ENCODE measurements around the gene ARHGAP29. TPM values are rescaled to one million over a fixed set of nuclear protein-coding genes. Genes with fewer than 3 reads are reported as not detected.

The ARHGAP29 gene
- total and polyA plus RNA-seq, 2 of the 8 experiments (the other 6 are each of a cell fraction or from before 2014, with no cell fraction given) = 0.57 to 3.2 TPM

GRCh38 chr1:94186946-94187345 lies 50.4 kb downstream of the ARHGAP29 start (continued):
- TF ChIP-seq, protein P1, sequence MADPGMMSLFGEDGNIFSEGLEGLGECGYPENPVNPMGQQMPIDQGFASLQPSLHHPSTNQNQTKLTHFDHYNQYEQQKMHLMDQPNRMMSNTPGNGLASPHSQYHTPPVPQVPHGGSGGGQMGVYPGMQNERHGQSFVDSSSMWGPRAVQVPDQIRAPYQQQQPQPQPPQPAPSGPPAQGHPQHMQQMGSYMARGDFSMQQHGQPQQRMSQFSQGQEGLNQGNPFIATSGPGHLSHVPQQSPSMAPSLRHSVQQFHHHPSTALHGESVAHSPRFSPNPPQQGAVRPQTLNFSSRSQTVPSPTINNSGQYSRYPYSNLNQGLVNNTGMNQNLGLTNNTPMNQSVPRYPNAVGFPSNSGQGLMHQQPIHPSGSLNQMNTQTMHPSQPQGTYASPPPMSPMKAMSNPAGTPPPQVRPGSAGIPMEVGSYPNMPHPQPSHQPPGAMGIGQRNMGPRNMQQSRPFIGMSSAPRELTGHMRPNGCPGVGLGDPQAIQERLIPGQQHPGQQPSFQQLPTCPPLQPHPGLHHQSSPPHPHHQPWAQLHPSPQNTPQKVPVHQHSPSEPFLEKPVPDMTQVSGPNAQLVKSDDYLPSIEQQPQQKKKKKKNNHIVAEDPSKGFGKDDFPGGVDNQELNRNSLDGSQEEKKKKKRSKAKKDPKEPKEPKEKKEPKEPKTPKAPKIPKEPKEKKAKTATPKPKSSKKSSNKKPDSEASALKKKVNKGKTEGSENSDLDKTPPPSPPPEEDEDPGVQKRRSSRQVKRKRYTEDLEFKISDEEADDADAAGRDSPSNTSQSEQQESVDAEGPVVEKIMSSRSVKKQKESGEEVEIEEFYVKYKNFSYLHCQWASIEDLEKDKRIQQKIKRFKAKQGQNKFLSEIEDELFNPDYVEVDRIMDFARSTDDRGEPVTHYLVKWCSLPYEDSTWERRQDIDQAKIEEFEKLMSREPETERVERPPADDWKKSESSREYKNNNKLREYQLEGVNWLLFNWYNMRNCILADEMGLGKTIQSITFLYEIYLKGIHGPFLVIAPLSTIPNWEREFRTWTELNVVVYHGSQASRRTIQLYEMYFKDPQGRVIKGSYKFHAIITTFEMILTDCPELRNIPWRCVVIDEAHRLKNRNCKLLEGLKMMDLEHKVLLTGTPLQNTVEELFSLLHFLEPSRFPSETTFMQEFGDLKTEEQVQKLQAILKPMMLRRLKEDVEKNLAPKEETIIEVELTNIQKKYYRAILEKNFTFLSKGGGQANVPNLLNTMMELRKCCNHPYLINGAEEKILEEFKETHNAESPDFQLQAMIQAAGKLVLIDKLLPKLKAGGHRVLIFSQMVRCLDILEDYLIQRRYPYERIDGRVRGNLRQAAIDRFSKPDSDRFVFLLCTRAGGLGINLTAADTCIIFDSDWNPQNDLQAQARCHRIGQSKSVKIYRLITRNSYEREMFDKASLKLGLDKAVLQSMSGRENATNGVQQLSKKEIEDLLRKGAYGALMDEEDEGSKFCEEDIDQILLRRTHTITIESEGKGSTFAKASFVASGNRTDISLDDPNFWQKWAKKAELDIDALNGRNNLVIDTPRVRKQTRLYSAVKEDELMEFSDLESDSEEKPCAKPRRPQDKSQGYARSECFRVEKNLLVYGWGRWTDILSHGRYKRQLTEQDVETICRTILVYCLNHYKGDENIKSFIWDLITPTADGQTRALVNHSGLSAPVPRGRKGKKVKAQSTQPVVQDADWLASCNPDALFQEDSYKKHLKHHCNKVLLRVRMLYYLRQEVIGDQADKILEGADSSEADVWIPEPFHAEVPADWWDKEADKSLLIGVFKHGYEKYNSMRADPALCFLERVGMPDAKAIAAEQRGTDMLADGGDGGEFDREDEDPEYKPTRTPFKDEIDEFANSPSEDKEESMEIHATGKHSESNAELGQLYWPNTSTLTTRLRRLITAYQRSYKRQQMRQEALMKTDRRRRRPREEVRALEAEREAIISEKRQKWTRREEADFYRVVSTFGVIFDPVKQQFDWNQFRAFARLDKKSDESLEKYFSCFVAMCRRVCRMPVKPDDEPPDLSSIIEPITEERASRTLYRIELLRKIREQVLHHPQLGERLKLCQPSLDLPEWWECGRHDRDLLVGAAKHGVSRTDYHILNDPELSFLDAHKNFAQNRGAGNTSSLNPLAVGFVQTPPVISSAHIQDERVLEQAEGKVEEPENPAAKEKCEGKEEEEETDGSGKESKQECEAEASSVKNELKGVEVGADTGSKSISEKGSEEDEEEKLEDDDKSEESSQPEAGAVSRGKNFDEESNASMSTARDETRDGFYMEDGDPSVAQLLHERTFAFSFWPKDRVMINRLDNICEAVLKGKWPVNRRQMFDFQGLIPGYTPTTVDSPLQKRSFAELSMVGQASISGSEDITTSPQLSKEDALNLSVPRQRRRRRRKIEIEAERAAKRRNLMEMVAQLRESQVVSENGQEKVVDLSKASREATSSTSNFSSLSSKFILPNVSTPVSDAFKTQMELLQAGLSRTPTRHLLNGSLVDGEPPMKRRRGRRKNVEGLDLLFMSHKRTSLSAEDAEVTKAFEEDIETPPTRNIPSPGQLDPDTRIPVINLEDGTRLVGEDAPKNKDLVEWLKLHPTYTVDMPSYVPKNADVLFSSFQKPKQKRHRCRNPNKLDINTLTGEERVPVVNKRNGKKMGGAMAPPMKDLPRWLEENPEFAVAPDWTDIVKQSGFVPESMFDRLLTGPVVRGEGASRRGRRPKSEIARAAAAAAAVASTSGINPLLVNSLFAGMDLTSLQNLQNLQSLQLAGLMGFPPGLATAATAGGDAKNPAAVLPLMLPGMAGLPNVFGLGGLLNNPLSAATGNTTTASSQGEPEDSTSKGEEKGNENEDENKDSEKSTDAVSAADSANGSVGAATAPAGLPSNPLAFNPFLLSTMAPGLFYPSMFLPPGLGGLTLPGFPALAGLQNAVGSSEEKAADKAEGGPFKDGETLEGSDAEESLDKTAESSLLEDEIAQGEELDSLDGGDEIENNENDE (IDR thresholded peaks at IDR 0.05; ENCODE audit: insufficient replicate concordance, low read length) = no peak
- TF ChIP-seq BCL11A (IDR thresholded peaks at IDR 0.05; ENCODE audit: low read depth in 2 of 2, low read length in 2 of 2) (no peak), RFX5 (IDR thresholded peaks at IDR 0.05; ENCODE audit: borderline replicate concordance, low read depth, low read length) (no peak), SP4 (IDR thresholded peaks at IDR 0.05; ENCODE audit: low read length) (no peak), SUZ12 (IDR thresholded peaks at IDR 0.05; ENCODE audit: low read length) (no peak), TCF12 (IDR thresholded peaks at IDR 0.05; ENCODE audit: low read depth, low read length) (no peak), SP2 (IDR thresholded peaks at IDR 0.05; ENCODE audit: low read length) (no peak)
